HG03354 (cell line): ENCODE measurements around the gene TRIB2.

Experiments used
- ATAC-seq: cut with Tn5 transposase; IDR thresholded peaks from one replicate; pipeline ENCODE4 v1.9.1; 2021; ENCODE audit warnings: mild to moderate bottlenecking; ENCODE audit not compliant: unreplicated experiment, poor library complexity, severe bottlenecking

TRIB2 gene

DNA sequence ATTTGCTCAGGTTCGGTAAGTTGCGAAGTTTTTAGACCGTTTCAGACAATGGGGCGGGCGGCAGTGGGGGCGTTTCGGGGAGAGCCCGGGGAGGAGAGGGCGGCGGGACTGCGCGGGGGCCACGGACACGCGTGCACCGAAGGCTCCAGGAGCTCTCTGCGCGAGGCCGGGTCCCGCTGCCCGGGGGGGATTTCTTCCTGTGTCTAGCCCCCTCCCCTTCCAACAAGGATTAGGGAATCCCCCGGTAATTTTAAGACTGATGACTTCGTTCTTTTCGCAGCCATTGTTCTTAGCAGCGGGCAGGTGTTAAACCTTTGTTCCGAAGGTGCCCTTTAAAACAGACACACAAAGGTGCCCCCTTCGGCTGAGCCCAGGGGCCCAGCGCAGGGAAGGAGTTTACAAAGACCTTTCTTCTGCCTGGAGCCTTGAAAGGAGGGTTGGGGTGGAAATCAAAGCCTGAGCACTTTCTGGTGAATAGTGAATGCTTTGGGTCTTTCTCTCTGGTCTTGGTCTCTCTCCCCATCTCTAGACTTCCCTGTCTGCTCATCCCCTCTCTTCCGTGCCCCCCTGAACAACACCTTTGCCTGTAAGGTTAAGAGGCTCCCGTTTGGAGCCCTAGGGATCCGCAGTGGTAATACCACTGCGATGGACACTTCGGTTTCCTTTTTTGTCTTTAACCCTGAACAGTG is 2.1 kb downstream of the TRIB2 start:
- no peak for ATAC-seq

GRCh38 chr2:12719400-12720277 is 2.9 kb downstream of the TRIB2 start:
- ATAC-seq = no peak

- ATAC-seq = no peak
These were observed 3.5 kb downstream of the TRIB2 start for GRCh38 chr2:12720278-12720620.

DNA sequence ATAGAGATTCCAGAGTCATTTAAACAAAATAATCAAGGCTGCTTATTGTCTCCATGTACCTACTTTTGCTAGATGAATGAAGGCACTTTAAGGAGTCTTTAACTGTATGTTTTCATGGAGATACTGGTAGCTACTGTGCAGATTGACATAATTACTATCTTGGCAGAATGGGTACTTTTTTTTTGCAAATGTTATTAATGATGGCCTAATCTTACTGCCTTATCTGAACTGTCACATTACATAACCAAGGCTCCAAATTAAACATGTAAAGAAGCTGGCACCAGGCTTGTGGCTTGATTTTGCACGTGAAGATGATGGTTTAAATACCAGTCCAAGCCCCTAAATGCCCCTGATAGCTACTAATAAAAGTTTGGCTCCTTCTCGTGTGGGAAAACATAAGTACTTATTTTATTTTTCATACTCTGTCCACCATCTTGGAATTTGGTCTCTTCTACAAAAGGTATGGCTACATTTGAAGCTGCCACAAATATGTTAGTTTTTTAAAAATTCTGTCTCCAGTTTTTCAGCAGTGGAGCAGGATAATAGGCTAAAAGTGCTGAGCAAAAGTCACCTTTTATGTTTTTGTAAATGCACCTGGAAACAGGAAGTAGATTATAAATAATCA is 4.1 kb downstream of the TRIB2 start:
- ATAC-seq = no peak

DNA sequence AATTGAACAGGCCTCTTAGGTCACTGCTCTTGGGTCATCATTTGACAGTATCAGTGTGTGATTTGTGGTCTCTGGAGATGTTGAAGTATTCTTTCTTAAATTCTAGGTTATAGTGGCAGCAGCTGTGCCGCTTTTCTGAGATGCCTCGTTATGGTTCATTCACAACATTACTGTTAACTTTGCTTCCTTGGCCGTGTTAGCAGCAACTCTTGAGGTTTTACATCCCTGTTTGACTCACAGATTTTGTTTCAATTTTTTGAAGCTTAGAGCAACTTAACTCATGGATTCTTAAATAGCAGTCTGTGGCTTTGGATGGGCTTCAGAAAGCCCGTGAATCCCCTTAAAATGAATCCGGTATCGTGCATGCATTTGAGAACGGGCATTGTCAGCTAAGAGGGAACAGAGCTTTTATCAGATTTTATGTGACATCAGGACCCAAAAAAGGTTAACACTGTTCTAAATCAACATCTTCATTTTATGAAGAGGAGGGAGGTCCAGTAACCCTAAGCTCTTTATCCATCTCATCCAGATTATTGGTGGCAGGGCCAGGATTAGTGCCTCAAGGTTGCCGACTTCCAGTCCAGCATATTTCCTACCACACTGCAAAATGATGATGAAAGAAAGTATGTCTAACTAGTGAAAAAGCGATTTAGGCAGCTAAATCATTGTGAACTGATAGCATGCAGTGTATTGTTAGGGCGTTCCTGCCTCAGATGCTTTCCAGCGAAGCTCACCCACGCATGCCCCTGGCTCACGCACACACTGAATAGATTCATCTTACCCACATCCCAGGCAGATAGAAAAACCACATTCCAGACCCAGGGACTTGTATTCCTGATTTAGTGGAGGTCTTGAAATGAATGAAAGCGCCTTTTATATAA is 5.1 kb downstream of the TRIB2 start:
- no peak for ATAC-seq

DNA sequence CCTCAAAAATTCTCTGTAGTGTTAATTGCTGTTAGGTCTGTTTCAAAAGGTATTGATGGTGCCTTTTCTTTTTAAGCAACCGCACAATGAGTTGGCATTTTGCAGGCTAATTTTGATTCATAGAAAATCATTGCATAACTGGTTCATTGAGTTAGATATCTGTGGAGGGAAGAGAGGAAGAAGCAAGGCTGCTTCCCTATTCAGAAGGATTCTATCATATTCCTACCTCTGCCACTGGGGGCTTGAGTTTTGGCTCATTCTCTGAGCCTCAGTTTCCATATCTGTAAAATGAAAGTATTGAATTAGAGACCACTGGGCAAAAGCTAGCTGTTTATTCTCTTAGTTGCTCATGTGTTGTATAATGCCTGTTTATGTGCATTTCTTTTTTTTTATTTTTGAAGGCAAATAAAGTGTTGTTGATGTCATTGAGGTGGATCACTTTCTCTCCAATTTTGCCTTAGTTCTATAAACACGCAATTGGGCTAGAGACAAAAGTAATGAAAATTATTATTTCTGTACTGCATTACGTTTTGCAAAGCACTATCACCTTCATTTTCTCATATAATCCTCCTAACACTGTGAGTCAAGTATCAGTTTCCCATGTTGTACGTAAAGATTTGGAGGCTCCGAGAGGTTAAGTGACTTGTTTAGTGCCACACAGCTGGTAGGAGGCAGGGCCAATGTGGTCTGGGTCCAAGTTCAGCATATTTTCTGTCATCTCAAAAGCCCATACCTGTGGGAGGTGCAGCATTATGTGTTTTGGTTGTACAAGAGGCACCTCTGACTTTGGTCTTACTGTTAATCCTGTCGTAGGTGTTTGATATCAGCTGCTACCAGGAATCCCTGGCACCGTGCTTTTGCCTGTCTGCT is 5.9 kb downstream of the TRIB2 start:
- no peak for ATAC-seq

GRCh38 chr2:12723736-12724463 is 7.2 kb downstream of the TRIB2 start:
- no peak for ATAC-seq

GRCh38 chr2:12725233-12726187 is 8.8 kb downstream of the TRIB2 start:
- no peak for ATAC-seq

DNA sequence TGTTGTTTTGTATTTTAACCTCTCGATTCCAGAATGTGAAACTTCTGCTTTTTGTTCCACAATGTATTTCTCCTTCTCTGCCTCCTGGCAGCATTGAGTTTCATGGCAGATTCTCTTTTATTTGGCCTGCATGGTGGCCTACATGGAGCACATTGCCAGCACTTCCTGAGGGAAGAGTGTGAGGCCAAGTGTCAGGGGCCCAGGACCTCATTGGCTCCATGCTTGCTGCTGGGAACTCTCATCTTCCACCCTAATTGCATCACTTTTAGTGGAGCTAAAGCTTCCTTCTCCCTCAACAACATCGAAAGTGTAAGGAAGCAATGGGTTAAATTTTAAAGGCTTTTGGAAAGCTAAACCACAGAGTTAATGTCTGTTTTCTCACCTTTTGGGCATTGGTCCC is 9.5 kb downstream of the TRIB2 start:
- ATAC-seq = no peak

DNA sequence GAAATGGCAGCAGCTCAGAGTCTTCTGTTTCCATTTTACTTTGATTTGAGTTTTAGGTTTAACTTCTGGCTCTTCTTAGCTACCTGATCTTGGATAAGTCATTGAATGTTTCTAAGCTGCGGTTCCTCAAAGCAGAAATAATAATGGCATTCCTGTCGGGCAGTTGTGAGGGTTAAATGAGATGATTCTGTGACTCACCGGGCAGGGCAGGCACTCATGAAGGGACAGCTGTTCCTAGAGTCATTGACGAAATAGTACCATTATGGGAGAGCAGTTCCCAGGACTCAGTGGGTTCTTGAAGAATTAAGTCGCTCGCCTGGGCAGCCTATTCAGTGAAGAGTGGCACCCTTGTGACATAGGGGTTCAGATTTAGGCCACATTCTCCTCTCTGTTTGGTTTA is 10.3 kb downstream of the TRIB2 start:
- ATAC-seq = no peak

- ATAC-seq = no peak
These were observed 10.9 kb downstream of the TRIB2 start for GRCh38 chr2:12727641-12728040.

- ATAC-seq = peak; percentile 94
These were observed 11.6 kb downstream of the TRIB2 start for GRCh38 chr2:12728221-12728777.

GRCh38 chr2:12730265-12730664 is 13.5 kb downstream of the TRIB2 start:
- ATAC-seq = no peak

DNA sequence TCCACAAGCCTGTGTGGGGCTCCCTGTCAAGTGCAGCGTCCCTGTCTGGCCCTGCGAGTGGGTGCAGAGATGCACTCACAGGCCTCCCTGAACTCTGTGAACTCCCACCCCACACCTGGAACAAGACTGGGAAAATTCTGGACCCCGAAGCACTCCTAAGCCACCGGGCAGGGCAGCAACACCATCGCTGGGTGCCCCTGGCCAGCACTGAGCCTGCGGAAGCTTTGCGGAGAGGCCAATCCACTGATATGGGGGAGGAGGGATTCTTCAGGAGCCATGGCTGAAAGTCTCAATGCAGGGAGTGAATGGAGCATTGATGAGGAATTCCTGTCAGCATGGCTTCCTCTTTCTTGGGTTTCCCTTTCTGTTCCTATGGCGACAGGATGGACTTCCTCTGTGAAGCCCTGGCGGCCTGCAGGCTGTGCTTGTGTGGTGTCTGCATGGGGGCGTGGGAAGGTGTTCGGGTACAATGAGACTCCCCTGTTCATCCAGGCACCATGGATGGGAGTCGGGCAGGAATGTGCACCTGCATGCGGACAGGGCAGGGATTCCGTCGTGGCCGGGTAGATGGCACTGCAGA is 15.1 kb downstream of the TRIB2 start:
- ATAC-seq = no peak

DNA sequence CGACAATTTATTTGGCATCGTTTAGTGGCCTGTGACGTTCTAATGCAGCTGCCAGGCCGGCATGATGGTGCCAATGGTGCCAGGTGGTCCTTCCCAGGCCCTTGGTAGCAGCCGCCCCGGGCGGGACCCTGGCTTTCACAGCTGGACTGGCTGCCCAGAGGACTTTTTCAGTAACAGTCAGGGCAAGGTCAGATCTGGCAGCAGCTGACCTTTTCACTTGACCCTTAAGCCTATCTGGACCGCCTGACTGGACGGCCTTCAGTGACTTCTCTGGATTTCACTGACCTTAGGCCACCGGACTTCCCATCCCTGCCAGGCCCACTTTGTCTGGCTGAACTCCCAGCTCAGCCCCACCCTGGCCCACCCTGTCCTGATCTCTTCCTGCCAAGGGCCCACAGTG is 15.9 kb downstream of the TRIB2 start:
- ATAC-seq = no peak

- no peak for ATAC-seq
These were observed 17.1 kb downstream of the TRIB2 start for GRCh38 chr2:12733846-12734245.
